Head of caudate nucleus (tissue), 42 donors: ENCODE results near the gene NGB.

Experiments used
- DNase-seq, 42 donors: peaks; one replicate each; pipeline versions ENCODE4 v3.0.0 to v3.0.0-alpha.2; 2020 to 2021; ENCODE audit warnings: mixed read lengths in 7 of 42
- intact Hi-C: fragments of 100-400 bp; cut with DNase I; formaldehyde crosslinking; loops from one replicate; pipeline ENCODE4 v1.15.0; 2022

NGB gene

GRCh38 chr14:77217551-77217950 is 53.5 kb downstream of the NGB start:
- intact Hi-C loops = loop anchor here (10.0 kb wide), 1 partner anchor 63 kb away; no protein-coding TSS in a partner anchor
- DNase-seq = no peak
